NCI-H2029 (cell line): ENCODE data around the gene MIEF1.

Source experiments
- DNase-seq: peaks from one replicate; lab custom pipeline; 2025; lab: John Stamatoyannopoulos, UW

Gene MIEF1

DNA sequence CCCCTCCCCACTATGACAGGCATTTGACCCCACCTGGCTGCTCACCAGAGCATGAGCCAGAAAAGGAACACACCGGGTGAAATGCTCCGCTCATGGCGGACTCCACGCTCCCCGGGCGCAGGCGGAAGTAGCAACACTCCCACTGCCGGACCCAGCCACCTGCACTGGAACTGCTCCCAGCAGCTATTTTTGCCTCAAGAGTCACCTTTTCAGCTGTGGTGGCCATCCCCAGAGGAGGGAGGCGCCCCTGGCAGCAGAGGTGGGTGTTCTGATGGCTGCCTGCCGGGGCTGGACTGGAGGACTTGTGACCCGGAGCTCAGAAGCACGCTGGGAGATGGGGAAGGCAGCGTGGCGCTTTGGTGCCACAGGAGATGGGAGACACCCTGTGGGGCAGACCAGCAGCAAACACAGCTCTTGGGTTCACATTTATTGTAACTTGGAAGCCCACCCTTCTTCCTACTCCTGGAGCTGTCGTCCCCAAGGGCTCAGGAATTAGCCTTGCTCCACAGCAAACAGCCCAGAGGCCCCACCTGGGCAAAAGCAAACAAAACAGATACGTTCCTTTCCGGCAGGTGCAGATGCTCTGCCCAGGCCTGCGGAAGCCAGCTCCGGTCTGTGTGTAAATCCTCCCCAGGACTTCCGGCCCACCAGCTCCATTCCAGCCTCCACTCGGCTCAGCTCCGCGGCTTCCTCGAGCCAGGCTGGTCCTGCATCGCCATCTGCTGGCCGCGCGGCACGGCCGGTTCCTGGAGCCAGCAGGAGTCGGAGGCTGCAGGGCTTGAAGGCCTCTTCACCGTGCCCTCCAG is 26.8 kb downstream of the MIEF1 start:
- peak; percentile 94 for DNase-seq

GRCh38 chr22:39529487-39529851 is 27.4 kb downstream of the MIEF1 start:
- DNase-seq, result no peak

- no peak for DNase-seq
Measured at GRCh38 chr22:39530116-39530515, 28.0 kb downstream of the MIEF1 start.

GRCh38 chr22:39530692-39531331 is 28.7 kb downstream of the MIEF1 start:
- no peak for DNase-seq

DNA sequence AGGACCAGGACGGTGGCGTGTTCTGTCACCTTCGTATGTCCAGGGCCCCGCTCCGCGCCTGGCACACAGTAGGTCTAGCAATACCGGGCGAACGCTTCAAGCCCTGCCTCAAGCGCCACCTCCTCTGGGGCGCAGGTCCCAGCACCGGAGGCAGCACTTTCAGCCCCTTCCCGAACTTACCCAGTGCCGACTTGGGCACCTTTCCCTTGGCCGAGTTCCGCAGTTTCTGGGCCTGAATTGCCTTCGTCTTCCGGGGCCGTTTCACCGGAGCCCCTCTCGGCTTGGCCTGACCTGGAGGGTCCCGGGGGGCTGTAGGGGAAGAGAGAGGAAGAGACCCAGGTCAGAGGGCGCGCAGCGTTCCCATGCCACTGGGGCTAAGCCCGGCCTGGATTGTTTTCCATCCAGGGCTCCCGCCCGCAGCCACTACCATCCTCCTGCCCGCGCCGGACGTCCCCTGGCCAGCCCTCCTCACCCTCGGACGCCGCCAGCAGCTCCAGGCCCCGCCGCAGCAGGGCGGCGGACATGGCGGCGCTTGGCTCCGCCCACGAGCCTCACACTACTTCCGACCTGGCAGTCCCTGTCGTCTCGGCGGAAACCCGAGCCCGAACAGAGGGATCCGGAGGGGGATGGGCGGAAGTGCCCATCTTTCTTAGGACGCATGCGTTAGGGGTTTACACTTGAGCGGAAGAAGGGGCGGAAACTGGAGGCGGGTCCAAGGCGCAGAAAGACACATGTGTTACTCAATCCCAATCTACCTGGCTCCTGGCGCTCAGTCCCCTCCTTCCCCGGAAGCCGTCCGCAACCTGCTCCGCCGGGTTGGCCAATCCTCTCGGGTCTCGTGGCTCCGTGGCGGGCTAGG is 30.4 kb downstream of the MIEF1 start, which contains the start of gene RPS19BP1:
TSS of gene RPS19BP1 (minus strand) at position 534 of the 859 bp plus-strand sequence. CDS start at position 524, 10 bp downstream.
- DNase-seq, result peak; percentile 98

GRCh38 chr22:39534092-39534506 is 32.0 kb downstream of the MIEF1 start:
- DNase-seq, result no peak

DNA sequence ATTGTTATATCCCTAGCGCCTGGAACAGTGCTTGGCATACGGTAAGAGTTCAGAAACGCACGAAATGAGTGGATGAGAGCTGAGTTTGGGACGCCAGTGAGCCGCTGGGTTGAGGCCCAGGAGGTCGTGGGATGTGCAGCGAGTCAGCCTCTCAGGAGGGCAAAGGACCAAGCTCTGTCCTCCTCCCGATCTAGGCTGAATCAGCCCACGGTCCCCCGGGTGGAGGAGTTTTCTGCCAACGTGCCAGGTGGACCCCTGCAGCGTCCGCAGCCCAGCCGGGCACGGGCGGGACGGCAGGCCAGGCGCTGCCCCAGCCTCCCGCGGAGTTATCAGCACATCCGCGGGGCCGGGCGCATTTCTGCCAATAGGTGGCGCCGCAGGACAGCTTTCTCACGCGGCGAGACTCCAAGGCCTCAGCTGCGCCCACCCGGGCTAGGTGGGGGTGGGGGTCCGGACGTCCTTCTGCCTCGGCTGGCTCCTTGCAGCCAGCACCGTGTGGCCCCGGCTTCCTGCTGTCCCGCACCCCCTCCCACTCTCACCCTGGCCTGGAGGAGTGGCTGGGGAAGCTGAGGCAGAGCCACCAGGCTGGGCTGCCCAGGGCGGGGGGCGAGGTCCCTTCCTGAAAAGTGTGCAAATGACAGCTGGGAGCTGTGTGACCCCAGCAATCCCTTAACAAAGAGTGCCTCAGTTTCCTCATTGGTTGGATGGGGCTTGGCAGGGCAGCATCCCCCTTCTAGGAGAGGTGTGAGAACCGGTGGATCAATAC is 32.7 kb downstream of the MIEF1 start:
- peak; percentile 32 for DNase-seq

DNA sequence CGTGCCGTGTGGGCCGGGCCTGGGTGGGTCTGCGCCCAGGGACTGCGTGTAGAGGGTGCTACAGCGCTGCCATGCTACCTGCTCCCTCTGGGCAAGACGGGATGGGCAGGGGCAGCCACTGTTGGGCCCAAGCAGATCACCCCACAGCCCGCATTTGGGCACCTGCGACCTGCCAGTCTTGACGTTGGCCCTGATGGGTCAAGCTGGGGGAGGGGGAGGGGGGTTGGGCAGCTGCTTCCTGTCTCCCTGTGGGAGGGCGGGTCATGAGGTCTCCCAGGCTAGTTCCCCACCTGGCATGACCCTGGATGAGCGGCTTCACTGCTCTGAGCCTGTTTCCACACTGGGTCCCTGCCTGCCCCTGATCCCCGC is 33.3 kb downstream of the MIEF1 start:
- no peak for DNase-seq

GRCh38 chr22:39535831-39536449 is 33.9 kb downstream of the MIEF1 start:
- DNase-seq, result no peak

DNA sequence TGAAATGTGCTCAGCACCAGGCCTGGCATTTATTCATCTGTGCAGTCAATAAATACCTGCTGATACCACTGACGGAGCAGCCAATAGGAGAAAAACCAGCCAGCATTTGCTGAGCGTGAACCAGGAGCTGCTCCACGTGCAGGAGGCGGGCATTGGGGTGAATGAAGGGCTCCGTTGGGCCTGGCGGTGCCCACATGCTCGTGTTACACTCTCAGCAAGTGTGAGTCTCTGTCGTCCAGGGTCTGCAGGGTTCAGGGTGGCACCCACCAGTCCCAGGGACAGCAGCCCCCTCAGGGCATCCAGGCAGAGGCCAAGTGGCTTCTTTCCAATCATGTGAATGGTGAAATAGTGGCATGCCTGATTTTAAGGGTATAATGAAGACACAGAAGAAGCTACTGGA is 34.6 kb downstream of the MIEF1 start:
- no peak for DNase-seq

DNA sequence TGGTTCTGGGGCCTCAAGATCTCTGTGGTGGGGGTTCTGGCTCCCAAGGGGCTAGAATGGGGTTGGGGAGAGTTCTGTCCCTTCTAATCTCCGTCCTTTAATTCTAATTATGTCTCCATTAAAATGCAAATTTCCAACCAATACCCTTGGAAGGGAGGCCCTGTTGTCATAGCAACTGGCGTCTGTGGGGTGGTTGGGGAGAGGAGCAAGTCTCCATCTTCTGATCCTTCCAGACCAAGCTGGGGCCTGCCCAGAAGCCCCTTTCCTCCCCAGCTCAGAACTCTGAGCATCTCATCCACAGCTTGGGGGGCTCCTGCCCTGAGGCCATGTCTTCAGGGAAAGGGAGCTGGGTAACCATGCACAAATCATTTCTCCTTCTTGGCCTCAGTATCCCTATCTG is 35.9 kb downstream of the MIEF1 start:
- no peak for DNase-seq

- DNase-seq, result no peak
Measured at GRCh38 chr22:39543095-39543494, 41.0 kb downstream of the MIEF1 start.

DNA sequence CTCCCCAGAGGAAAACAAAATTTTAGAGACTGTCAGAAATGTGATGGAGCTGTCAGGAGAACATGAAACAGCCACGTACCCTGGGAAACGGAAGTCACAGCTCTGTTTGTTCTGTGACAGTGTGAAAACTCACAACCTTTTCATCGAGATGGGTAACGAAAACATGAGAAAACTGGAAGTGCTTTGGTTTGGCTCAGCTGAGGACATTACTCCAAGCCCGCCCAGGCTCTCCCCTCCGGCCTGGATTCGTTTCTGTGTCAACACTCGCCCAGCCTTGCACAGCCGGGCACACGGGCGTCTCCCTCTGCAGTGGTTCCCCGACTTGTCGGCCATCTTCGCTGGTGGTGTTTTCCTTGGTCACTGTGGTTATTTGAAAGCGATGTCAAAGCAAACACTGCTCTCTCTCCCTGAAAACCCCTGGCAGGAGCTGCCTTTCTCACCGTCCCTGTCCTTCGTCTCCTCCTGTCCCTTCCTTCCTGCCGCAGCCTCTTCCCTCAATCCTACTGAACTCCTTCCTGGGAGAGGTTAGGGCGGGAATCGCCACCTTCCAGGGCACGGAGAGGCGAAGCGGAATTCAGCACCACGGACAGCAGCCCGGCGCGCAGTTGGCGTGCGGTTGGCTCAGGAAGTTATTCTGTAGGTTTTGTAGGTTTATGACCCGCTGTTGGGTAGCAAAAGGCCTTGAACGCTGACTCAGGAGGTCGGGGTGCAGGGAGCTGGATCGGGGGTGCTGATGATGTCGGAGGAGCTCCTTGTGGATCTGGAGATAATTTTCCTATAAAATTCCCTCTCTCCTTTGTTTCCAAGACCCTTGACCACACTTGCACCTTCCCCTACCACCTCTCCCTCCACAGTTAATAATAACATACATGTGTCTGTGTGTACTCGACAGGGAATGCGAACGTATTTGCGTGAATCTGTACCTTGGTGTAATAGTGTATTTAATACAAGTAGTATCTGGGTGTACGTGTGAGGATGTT is 43.6 kb downstream of the MIEF1 start:
- DNase-seq, result no peak

- DNase-seq, result no peak
Measured at GRCh38 chr22:39546889-39547586, 44.9 kb downstream of the MIEF1 start.

GRCh38 chr22:39547587-39547947 is 45.5 kb downstream of the MIEF1 start:
- DNase-seq, result no peak

GRCh38 chr22:39553429-39553828 is 51.3 kb downstream of the MIEF1 start:
- no peak for DNase-seq

- DNase-seq, result no peak
Measured at GRCh38 chr22:39554151-39554550, 52.1 kb downstream of the MIEF1 start.

DNA sequence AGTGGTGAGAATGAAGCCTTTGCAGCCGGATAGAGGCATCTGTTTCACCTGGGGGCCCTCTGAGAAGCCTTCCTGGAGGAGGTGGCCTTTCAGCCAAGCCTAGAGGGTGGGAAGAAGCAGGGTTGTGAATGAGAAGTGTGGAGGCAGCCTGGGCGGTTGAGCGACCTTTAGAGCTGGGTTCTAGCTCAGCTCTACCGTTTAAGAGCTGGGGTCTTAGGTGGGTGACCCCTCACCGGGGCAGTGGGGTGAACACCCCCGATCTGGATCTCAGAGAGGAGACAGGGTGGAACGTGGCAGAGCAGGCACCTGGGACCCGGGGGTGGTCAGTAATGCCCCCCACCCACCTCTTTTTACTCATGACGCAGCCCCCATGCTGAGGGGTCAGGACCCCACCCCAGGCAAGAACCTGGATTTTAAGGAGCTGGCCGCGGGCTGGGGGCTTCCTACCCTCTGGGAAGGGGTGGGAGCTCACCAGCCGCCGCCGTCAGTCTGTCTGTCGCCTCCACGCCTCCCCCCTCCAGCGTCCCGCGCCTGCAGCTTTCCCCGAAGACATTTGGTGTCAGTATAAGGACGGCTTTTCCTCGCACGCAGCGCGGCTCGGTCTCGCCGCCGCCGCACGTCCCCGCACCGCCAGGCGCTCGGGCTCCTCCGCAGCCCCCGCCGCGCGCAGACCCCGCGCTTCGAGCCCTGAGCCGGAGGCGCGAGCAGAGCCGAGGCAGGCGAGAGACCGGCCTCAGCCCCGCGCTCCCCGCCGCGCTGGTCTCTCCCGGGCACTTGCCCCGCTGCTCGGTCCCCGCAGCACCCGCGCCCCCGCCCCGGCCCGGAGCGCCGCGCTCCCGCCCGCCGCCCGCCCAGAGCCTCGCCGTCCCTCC is 55.1 kb downstream of the MIEF1 start:
- no peak for DNase-seq

- DNase-seq, result no peak
Measured at GRCh38 chr22:39558254-39558727, 56.2 kb downstream of the MIEF1 start.
